ENCODE results near the gene EPB41L3. TPM values are rescaled to one million over a fixed set of nuclear protein-coding genes. Genes with fewer than 3 reads are reported as not detected.

The EPB41L3 gene
- total and polyA plus RNA-seq, 2 experiments from 2014 or later = 8.0 to 11.7 TPM

GRCh38 chr18:5380586-5380985, 163.2 kb downstream of the EPB41L3 start (continued):
- TF ChIP-seq ZNF462 (CRISPR knock-in tag; IDR thresholded peaks at IDR 0.05) = no peak

GRCh38 chr18:5376986-5377385, 166.8 kb downstream of the EPB41L3 start:
- no peaks in the 10 kb centered on the region; the same call in 1 of the 2 replicates for H3K9me2 ChIP-seq (ENCODE audit: insufficient read depth)
- no peaks in the 10 kb centered on the region for H3K27me3 ChIP-seq (ENCODE audit: insufficient read depth)
- ATAC-seq = no peak
- no peak overlapping the region for H3K4me3 ChIP-seq
- no peaks in the 10 kb centered on the region for H4K20me1 ChIP-seq (replicated peaks; ENCODE audit: insufficient read depth)
- Mint-ChIP-seq H3K27ac (no peak overlapping the region), H3K36me3 (ENCODE audit: low read depth) (no peaks in the 10 kb centered on the region), H3K27me3 (ENCODE audit: insufficient read depth, low read depth, poor library complexity) (no peaks in the 10 kb centered on the region), H3K4me1 (no peaks in the 10 kb centered on the region), H3K9me3 (no peaks in the 10 kb centered on the region), H3K4me3 (no peak overlapping the region)
- no peaks in the 10 kb centered on the region for H3K79me2 ChIP-seq (replicated peaks; ENCODE audit: insufficient read depth)
- no peak overlapping the region for H3K27ac ChIP-seq (ENCODE audit: low read depth)
- DNase-seq (ENCODE audit: low spot score) = no peak
- H3K36me3 ChIP-seq (ENCODE audit: insufficient read depth) = no peaks in the 10 kb centered on the region
- H3F3A ChIP-seq (replicated peaks; ENCODE audit: low read depth) = no peaks in the 10 kb centered on the region
- no peak overlapping the region for H3K4me2 ChIP-seq
- H3K4me1 ChIP-seq (ENCODE audit: insufficient read depth) = no peaks in the 10 kb centered on the region
- H2AFZ ChIP-seq = no peak overlapping the region
- TF ChIP-seq ZNF331 (CRISPR knock-in tag; IDR thresholded peaks at IDR 0.05; ENCODE audit: low read depth) (no peak), CTCF (conservative IDR thresholded peaks at IDR 0.05; ENCODE audit: low read depth in 2 of 2) (no peak), JUNB (IDR thresholded peaks at IDR 0.05; ENCODE audit: unreplicated experiment) (no peak), ZNF462 (CRISPR knock-in tag; IDR thresholded peaks at IDR 0.05) (no peak), ETS1 (IDR thresholded peaks at IDR 0.05) (no peak)
